Measurements from ENCODE around the gene GATA3.

DNA sequence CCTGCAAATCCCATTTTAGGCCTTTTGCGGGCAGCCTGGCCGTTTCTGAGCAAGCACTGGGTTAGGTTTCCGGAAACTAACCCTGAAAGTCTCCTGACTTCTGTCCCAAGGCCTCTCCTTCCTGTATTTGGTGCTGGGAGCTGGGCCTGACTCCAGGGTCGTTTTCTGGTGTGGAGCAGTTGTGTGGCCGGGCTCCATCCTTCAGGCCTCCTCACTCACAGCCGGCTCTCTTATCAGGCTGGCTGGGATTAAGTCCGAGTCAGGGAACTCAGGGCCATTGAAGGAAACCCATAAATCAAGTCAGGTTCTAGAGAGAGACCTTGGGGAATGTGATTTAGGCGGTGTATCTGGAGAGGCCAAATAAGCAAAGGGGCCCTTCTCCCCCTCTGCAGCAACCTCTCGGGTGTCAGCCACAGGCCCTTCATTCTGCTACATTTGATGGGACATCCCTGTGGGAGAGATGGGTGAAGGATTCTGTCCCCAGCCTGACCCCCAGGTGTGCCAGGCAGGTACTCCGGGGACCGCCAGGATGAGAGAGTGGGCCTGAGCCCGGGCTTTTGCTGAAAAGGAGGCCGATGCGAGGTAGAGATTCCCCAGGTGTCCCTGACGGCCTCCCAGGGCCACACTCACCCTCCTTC lies 3.3 kb downstream of the GATA3 start:
- TF ChIP-seq CTCF (conservative IDR thresholded peaks at IDR 0.05; ENCODE audit: low read depth, low read length) (no peak), EZH2 (IDR thresholded peaks at IDR 0.05; ENCODE audit: borderline replicate concordance, low read depth, low read length, poor library complexity, severe bottlenecking) (no peak)
